ENCODE results near the gene RCL1. TPM values are rescaled to one million over a fixed set of nuclear protein-coding genes. Genes with fewer than 3 reads are reported as not detected.

RCL1 gene
- total and polyA plus RNA-seq, 2 donors (not counting 3 experiments of a cell fraction or from before 2014, with no cell fraction given) = 12.9 to 13.2 TPM

DNA sequence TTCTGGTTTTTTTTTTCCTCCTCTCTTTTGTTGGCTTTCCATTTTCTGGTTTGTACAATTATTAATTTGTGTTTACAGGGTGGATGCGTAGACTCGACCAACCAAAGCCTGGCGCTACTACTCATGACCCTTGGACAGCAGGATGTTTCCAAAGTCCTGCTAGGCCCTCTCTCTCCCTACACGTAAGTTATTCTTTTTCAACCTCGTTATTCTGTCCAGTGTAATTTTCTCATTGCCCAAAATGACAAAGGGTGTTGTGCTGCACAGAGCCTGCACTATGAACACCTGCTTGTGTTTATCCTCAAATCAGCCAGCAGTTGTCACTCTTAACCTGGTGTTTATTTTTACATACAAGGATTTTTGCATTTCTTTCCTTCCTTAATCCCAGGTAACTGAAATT lies 56.6 kb downstream of the RCL1 start:
- POLR2A ChIA-PET = no interaction called here
- no peak for FAIRE-seq
- TF ChIP-seq POLR2AphosphoS5 (IDR thresholded peaks at IDR 0.05; ENCODE audit: insufficient read depth, low read depth, low read length) = no peak
- TF ChIP-seq EZH2 (IDR thresholded peaks at IDR 0.05; ENCODE audit: borderline replicate concordance, low read depth, low read length, severe bottlenecking) = no peak
- TF ChIP-seq POLR2A (IDR thresholded peaks at IDR 0.05; ENCODE audit: low read depth, low read length) = no peak
- TF ChIP-seq JUN (IDR thresholded peaks at IDR 0.05; ENCODE audit: borderline replicate concordance, insufficient read depth, insufficient read length, low read depth) = no peak
- no peak for TF ChIP-seq GATA2 (IDR thresholded peaks at IDR 0.05; ENCODE audit: insufficient read depth, insufficient read length, low read depth, low read length)
- no peak for TF ChIP-seq FOS (IDR thresholded peaks at IDR 0.05; ENCODE audit: borderline replicate concordance, insufficient read depth, low read length)
- TF ChIP-seq, protein P1, sequence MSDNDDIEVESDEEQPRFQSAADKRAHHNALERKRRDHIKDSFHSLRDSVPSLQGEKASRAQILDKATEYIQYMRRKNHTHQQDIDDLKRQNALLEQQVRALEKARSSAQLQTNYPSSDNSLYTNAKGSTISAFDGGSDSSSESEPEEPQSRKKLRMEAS (IDR thresholded peaks at IDR 0.05; ENCODE audit: insufficient read depth, insufficient read length) = no peak
- TF ChIP-seq, protein P2, sequence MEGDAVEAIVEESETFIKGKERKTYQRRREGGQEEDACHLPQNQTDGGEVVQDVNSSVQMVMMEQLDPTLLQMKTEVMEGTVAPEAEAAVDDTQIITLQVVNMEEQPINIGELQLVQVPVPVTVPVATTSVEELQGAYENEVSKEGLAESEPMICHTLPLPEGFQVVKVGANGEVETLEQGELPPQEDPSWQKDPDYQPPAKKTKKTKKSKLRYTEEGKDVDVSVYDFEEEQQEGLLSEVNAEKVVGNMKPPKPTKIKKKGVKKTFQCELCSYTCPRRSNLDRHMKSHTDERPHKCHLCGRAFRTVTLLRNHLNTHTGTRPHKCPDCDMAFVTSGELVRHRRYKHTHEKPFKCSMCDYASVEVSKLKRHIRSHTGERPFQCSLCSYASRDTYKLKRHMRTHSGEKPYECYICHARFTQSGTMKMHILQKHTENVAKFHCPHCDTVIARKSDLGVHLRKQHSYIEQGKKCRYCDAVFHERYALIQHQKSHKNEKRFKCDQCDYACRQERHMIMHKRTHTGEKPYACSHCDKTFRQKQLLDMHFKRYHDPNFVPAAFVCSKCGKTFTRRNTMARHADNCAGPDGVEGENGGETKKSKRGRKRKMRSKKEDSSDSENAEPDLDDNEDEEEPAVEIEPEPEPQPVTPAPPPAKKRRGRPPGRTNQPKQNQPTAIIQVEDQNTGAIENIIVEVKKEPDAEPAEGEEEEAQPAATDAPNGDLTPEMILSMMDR (IDR thresholded peaks at IDR 0.05; ENCODE audit: extremely low read depth in 1 of 2, insufficient read depth in 1 of 2, low read depth in 1 of 2, low read length in 2 of 2) = no peak
- no peak for TF ChIP-seq MYC (IDR thresholded peaks at IDR 0.05; ENCODE audit: low read depth, low read length)
- H3K4me2 ChIP-seq (ENCODE audit: insufficient read depth, low read length) = no peak overlapping the region
- H4K20me1 ChIP-seq (replicated peaks; ENCODE audit: control insufficient read depth, extremely low read depth, insufficient read depth, low read length) = no peaks in the 10 kb centered on the region
- dilution Hi-C loops (cut with MboI; ENCODE audit: extremely low pct_ligation_motif_present, low sequenced_read_pairs) (no loop called here), intact Hi-C loops (cut with micrococcal nuclease) (no loop called here)
- no peaks in the 10 kb centered on the region for H3K4me1 ChIP-seq (ENCODE audit: control insufficient read depth, extremely low read depth, insufficient read depth, low read length)
- no peaks in the 10 kb centered on the region for H3K27me3 ChIP-seq (ENCODE audit: control insufficient read depth in 2 of 2, insufficient read depth in 2 of 2, low read length in 2 of 2)
- H3K9me3 ChIP-seq (replicated peaks; ENCODE audit: control insufficient read depth, insufficient read depth, low read length) = no peaks in the 10 kb centered on the region
- no TSS peak for BruUV-seq (replicated peaks)
- no peak overlapping the region for H2AFZ ChIP-seq (ENCODE audit: low read depth, low read length)
- CTCF ChIA-PET = interaction anchor here (1.0 to 1.5 kb wide), 5 partner anchors 11 to 139 kb away, joined by 3 to 5 read pairs (median 3); no protein-coding TSS in a partner anchor
- H3K9me1 ChIP-seq (replicated peaks; ENCODE audit: control insufficient read depth, extremely low read depth, insufficient read depth, low read length) = no peaks in the 10 kb centered on the region
- H3K4me3 ChIP-seq (replicated peaks in 1 of 3; ENCODE audit: insufficient read depth in 1 of 3, low read depth in 1 of 3, low read length in 3 of 3) = no peak overlapping the region
- no peak for DNase-seq (ENCODE audit: low read depth, low spot score)
- no peaks in the 10 kb centered on the region for H3K79me2 ChIP-seq (ENCODE audit: control insufficient read depth, insufficient read depth, low read length)
- H3K9ac ChIP-seq (replicated peaks; ENCODE audit: extremely low read depth, insufficient read depth, low read length) = no peak overlapping the region
- H3K27ac ChIP-seq (ENCODE audit: insufficient read depth, low read depth, low read length) = no peak overlapping the region
- H3K36me3 ChIP-seq (ENCODE audit: control insufficient read depth in 2 of 2, extremely low read depth in 1 of 2, insufficient read depth in 2 of 2, low read length in 2 of 2) = peaks cover 4% of the 10 kb centered on the region in 2 experiments

All from endothelial cell of umbilical vein (primary cell).